Thyroid gland (tissue), 4 donors: ENCODE measurements around the gene KANSL3.

ENCODE experiments used
- CTCF ChIP-seq, 6 experiments: fragments of 200-600 bp in 3 of 6; fragments of 450-650 bp in 3 of 6; sonication (generic) in 3 of 6; IDR thresholded peaks; one replicate each; pipeline ENCODE4 v1.5.1; 2016 to 2019; ENCODE audit warnings: antibody characterized with exemption in 6 of 6, mild to moderate bottlenecking in 2 of 6, inconsistent platforms in 1 of 6, moderate library complexity in 1 of 6
- POLR2A ChIP-seq, 2 donors: fragments of 450-650 bp; IDR thresholded peaks; one replicate each; pipeline ENCODE4 v1.6.1; 2017; ENCODE audit warnings: antibody characterized with exemption in 2 of 2, mild to moderate bottlenecking in 2 of 2, moderate library complexity in 1 of 2

GRCh38 chr2:96668771-96669170 is 30.7 kb upstream of the KANSL3 start:
- TF ChIP-seq POLR2A (IDR thresholded peaks at IDR 0.05) (no peak), CTCF (IDR thresholded peaks at IDR 0.05) (no peak)
